RWPE1 (cell line): ENCODE results near the gene TOPBP1.

Experiments
- CTCF ChIA-PET: fragments of 350-600 bp; sonication (Branson Sonifier 250); formaldehyde crosslinking; extraction: SDS; loops from one replicate; lab custom pipeline; 2021; lab: Yijun Ruan, JAX
- POLR2A ChIA-PET: fragments of 400-600 bp; formaldehyde crosslinking; extraction: SDS; loops from one replicate; lab custom pipeline; 2020; ENCODE audit warnings: antibody characterized with exemption; ENCODE audit not compliant: low non-redundant PET; lab: Yijun Ruan, JAX
- DNase-seq: peaks from one replicate; pipeline ENCODE4 v3.0.0; 2012; ENCODE audit warnings: low spot score
- H3K27ac ChIP-seq: fragments of 450-650 bp; 2 replicates; pipeline ENCODE4 v1.5.1; 2017
- CTCF ChIP-seq: fragments of 450-650 bp; conservative IDR thresholded peaks from 2 replicates; pipeline ENCODE4 v1.5.1; 2017; ENCODE audit warnings: low read depth, mild to moderate bottlenecking

The TOPBP1 gene

DNA sequence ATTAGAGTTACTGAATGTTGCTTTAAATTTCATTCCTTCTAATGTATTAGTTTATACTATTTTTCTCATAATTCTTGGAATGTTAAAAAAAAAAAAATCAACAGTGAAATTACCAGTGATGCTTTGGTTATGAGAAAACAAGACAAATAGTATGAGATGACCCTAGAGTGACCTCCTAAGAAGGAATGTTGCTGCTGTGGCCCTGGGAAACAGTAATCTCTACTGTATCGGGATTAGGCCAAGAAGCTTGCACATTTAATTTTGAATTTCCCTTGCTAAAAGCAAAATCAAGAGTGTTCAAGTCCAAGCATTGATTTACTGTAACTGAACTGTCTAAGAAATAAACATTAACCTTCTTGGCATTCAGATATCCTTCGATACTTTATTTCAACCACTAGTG is 18.1 kb downstream of the TOPBP1 start:
- ChIA-PET CTCF (no interaction called here), POLR2A (no interaction called here)

DNA sequence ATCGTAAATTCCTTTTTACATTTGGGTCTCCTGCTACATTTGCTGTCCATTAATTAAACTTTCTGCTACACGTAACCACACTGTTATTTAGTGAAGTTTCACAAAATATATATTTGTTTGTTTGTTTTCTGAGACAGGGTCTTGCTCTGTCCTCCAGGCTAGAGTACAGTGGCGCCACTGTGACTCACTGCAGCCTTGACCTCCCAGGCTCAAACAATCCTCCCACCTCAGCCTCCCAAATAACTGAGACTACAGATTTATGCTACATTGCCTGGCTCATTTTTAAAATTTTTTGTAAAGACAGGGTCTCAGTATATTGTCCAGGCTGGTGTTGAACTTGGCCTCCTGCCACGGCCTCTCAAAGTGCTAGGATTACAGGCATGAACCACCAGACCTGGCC is 20.5 kb downstream of the TOPBP1 start:
- CTCF ChIA-PET, result no interaction called here
- POLR2A ChIA-PET, result no interaction called here
- H3K27ac ChIP-seq, result no peak overlapping the region
- no peak for DNase-seq
- no peak for TF ChIP-seq CTCF

More for the DNA sequence above, 18.1 kb downstream of the TOPBP1 start:
- no peak for TF ChIP-seq CTCF
- no peak overlapping the region for H3K27ac ChIP-seq
- no peak for DNase-seq

GRCh38 chr3:133633439-133633838 is 28.3 kb downstream of the TOPBP1 start:
- no peak overlapping the region for H3K27ac ChIP-seq
- TF ChIP-seq CTCF, result no peak
- no peak for DNase-seq
- POLR2A ChIA-PET, result no interaction called here
- CTCF ChIA-PET, result no interaction called here

DNA sequence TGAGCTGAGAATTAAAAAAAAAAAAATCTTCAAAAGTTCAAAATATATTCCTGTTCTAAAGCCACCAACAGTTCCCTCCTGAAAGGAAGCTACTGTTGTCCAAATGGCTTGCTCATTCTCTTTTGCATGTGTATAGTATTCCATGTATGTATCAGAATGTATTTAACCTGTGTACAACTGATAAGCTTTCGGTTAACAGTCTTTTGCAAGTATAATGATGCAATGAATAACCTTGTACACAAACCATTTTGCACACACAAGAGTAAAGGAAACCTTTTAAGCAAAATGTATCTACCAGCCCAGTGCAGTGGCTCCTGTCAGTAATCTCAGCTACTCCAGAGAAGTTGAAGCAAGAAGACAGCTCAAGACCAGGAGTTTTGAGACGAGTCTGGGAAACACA is 32.6 kb downstream of the TOPBP1 start:
- no peak for TF ChIP-seq CTCF
- ChIA-PET CTCF (no interaction called here), POLR2A (no interaction called here)
- no peak overlapping the region for H3K27ac ChIP-seq
- DNase-seq, result no peak

DNA sequence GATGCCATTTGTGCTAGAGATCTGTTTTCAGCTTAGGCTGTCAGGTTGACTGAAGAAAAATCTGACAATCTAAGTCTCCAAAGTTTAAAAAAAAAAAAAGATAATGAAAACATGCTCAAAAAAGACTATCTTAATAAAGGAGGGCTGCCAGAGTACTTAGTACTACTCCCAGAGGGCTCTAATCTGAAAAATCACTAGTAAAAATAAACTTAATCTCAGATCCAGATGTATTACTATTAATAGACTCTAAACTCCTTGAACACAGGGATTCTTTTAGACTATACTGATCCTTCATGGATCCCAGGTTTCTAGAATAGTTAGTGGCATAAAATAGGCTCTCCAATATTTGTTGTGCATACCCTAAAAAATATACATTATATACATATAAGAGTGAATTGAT is 34.0 kb downstream of the TOPBP1 start:
- ChIA-PET CTCF (no interaction called here), POLR2A (no interaction called here)
- DNase-seq, result no peak
- no peak overlapping the region for H3K27ac ChIP-seq
- no peak for TF ChIP-seq CTCF

- TF ChIP-seq CTCF, result no peak
- no peak overlapping the region for H3K27ac ChIP-seq
- DNase-seq, result no peak
- ChIA-PET POLR2A (no interaction called here), CTCF (interaction anchor here (0.8 kb wide), 1 partner anchor 128 kb away, joined by 7 read pairs; no protein-coding TSS in a partner anchor)
Measured at GRCh38 chr3:133620066-133620784, 41.5 kb downstream of the TOPBP1 start.
